HepG2 (cell line): Measurements from ENCODE around the gene OXLD1. TPM values are rescaled to one million over a fixed set of nuclear protein-coding genes. Genes with fewer than 3 reads are reported as not detected.

ENCODE experiments used
- AFF4 ChIP-seq: sonication (generic); formaldehyde crosslinking; IDR thresholded peaks from 2 replicates; pipeline ENCODE4 v1.4.0; 2020; ENCODE audit warnings: missing genetic modification reagents
- ASH2L ChIP-seq: fragments of 300-600, 200-600 bp; sonication (generic); IDR thresholded peaks from 2 replicates; pipeline ENCODE4 v1.7.0; 2017; ENCODE audit warnings: low read depth, mild to moderate bottlenecking, moderate library complexity, mixed read lengths, low read length; ENCODE audit not compliant: insufficient read length
- BCL6 ChIP-seq: IDR thresholded peaks from 2 replicates; pipeline ENCODE4 v1.6.1; 2016; ENCODE audit warnings: missing genetic modification reagents, missing compliant biosample characterization
- CHD4 ChIP-seq: fragments of 200-600 bp; sonication (generic); IDR thresholded peaks from 2 replicates; pipeline ENCODE4 v1.7.0; 2017; ENCODE audit warnings: mild to moderate bottlenecking, low read length, borderline replicate concordance
- FOXJ3 ChIP-seq: sonication (generic); formaldehyde crosslinking; IDR thresholded peaks from 2 replicates; pipeline ENCODE4 v1.4.0; 2020; ENCODE audit warnings: missing genetic modification reagents, mild to moderate bottlenecking, borderline replicate concordance
- HNRNPL ChIP-seq: fragments of 200-400 bp; formaldehyde crosslinking; IDR thresholded peaks from 2 replicates; pipeline ENCODE4 v1.6.1; 2017; ENCODE audit warnings: mild to moderate bottlenecking, low read depth, low read length
- TCF12 ChIP-seq, 2 experiments: fragments of 450-650 bp in 1 of 2; sonication (generic) in 1 of 2; formaldehyde crosslinking in 1 of 2; IDR thresholded peaks; 2 replicates each; pipeline versions ENCODE4 v1.6.1 to v1.8.0; 2017 to 2022; ENCODE audit warnings: antibody characterized with exemption in 1 of 2, mild to moderate bottlenecking in 1 of 2, missing genetic modification reagents in 1 of 2, moderate library complexity in 1 of 2
- ZMYM2 ChIP-seq: sonication (generic); formaldehyde crosslinking; IDR thresholded peaks from 2 replicates; pipeline ENCODE4 v1.8.0; 2022; ENCODE audit warnings: mild to moderate bottlenecking, missing genetic modification reagents
- ZNF143 ChIP-seq: sonication (generic); formaldehyde crosslinking; IDR thresholded peaks from 2 replicates; pipeline ENCODE4 v1.4.0; 2020; ENCODE audit warnings: missing genetic modification reagents
- ZNF24 ChIP-seq: fragments of 450-650 bp; IDR thresholded peaks from 2 replicates; pipeline ENCODE4 v1.6.1; 2017; ENCODE audit warnings: antibody characterized with exemption, mild to moderate bottlenecking
- ZNF784 ChIP-seq: sonication (generic); formaldehyde crosslinking; IDR thresholded peaks from 2 replicates; pipeline ENCODE4 v1.5.1; 2020; ENCODE audit warnings: missing genetic modification reagents, mild to moderate bottlenecking, borderline replicate concordance
- ZNF891 ChIP-seq: sonication (generic); formaldehyde crosslinking; IDR thresholded peaks from 2 replicates; pipeline ENCODE4 v1.5.0; 2020; ENCODE audit warnings: mild to moderate bottlenecking, missing genetic modification reagents
- polyA plus RNA-seq, 8 experiments: library from polyadenylated mRNA; depleted of rRNA in 3 of 8; stranded (reverse) in 7 of 8; unstranded in 1 of 8; fragments of >200 nt; fragmentation: Illumina TruSeq in 4 of 8; extraction: Trizol in 4 of 8; gene quantifications; 2 replicates each; pipeline versions ENCODE4 v1.2.1 to v1.2.3, GENCODE V29; 2011 to 2016; ENCODE audit warnings: low read depth in 4 of 8, missing spikeins in 1 of 8, mixed read lengths in 1 of 8; ENCODE audit not compliant: insufficient read depth in 1 of 8
- total RNA-seq, 5 experiments: library from RNA; depleted of rRNA; stranded (reverse); fragments of >200 nt; fragmentation: Illumina TruSeq; extraction: Trizol; gene quantifications; 2 replicates each; pipeline ENCODE4 v1.2.3, GENCODE V29; 2016; ENCODE audit warnings: low read depth in 1 of 5
- TF ChIP-seq, protein P1 (sequence below): sonication (generic); formaldehyde crosslinking; IDR thresholded peaks from 2 replicates; pipeline ENCODE4 v1.5.0; 2020; ENCODE audit warnings: mild to moderate bottlenecking, missing genetic modification reagents, borderline replicate concordance
- TF ChIP-seq, protein P2 (sequence below): sonication (generic); formaldehyde crosslinking; IDR thresholded peaks from 2 replicates; pipeline ENCODE4 v1.5.1; 2020; ENCODE audit warnings: missing genetic modification reagents, mild to moderate bottlenecking, borderline replicate concordance

OXLD1 gene
- total and polyA plus RNA-seq, 2 of the 13 experiments (the other 11 are each of a cell fraction or from before 2014, with no cell fraction given): 27.1 to 37.5 TPM

DNA sequence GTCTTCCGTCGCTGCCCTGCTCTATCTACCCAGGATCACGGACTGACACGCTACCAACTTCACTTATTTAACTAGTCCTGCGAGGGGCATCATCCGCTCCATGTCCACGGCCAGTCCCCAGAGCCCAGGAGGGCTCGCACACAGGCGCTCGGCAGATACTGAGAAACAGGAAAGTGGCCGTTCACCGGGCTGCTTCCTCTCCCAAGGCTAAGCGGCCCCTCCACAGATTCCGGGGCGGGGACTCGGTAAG lies 388 bp downstream of the OXLD1 start (continued):
- TF ChIP-seq, protein P1, sequence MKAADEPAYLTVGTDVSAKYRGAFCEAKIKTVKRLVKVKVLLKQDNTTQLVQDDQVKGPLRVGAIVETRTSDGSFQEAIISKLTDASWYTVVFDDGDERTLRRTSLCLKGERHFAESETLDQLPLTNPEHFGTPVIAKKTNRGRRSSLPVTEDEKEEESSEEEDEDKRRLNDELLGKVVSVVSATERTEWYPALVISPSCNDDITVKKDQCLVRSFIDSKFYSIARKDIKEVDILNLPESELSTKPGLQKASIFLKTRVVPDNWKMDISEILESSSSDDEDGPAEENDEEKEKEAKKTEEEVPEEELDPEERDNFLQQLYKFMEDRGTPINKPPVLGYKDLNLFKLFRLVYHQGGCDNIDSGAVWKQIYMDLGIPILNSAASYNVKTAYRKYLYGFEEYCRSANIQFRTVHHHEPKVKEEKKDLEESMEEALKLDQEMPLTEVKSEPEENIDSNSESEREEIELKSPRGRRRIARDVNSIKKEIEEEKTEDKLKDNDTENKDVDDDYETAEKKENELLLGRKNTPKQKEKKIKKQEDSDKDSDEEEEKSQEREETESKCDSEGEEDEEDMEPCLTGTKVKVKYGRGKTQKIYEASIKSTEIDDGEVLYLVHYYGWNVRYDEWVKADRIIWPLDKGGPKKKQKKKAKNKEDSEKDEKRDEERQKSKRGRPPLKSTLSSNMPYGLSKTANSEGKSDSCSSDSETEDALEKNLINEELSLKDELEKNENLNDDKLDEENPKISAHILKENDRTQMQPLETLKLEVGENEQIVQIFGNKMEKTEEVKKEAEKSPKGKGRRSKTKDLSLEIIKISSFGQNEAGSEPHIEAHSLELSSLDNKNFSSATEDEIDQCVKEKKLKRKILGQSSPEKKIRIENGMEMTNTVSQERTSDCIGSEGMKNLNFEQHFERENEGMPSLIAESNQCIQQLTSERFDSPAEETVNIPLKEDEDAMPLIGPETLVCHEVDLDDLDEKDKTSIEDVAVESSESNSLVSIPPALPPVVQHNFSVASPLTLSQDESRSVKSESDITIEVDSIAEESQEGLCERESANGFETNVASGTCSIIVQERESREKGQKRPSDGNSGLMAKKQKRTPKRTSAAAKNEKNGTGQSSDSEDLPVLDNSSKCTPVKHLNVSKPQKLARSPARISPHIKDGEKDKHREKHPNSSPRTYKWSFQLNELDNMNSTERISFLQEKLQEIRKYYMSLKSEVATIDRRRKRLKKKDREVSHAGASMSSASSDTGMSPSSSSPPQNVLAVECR (CRISPR knock-in tag): no peak
- TF ChIP-seq BCL6 (CRISPR knock-in tag): no peak; the same call in 1 of the 2 replicates
- TF ChIP-seq FOXJ3: no peak
- peak; percentile 46; the same call in 1 of the 2 replicates for TF ChIP-seq ZMYM2 (CRISPR knock-in tag)
- no peak for TF ChIP-seq CHD4
- 0 out of 2 replicates have a peak, but pooled peaks have one; percentile 2 for TF ChIP-seq AFF4
- TF ChIP-seq ZNF143 (CRISPR knock-in tag): no peak
- peak; percentile 60 for TF ChIP-seq ZNF891 (CRISPR knock-in tag)
- no peak for TF ChIP-seq HNRNPL
- no peak for TF ChIP-seq ZNF784 (CRISPR knock-in tag)
- TF ChIP-seq, protein P2, sequence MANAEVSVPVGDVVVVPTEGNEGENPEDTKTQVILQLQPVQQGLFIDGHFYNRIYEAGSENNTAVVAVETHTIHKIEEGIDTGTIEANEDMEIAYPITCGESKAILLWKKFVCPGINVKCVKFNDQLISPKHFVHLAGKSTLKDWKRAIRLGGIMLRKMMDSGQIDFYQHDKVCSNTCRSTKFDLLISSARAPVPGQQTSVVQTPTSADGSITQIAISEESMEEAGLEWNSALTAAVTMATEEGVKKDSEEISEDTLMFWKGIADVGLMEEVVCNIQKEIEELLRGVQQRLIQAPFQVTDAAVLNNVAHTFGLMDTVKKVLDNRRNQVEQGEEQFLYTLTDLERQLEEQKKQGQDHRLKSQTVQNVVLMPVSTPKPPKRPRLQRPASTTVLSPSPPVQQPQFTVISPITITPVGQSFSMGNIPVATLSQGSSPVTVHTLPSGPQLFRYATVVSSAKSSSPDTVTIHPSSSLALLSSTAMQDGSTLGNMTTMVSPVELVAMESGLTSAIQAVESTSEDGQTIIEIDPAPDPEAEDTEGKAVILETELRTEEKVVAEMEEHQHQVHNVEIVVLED (CRISPR knock-in tag): no peak
- TF ChIP-seq ZNF24: no peak
- no peak for TF ChIP-seq ASH2L
- no peak for TF ChIP-seq TCF12 (IDR thresholded peaks at IDR 0.05)
- TF ChIP-seq TCF12 (CRISPR knock-in tag; IDR thresholded peaks at IDR 0.05): no peak
